Measurements from ENCODE around the gene FXN.

GRCh38 chr9:69081261-69081660 is 45.7 kb downstream of the FXN start:
- no peak for TF ChIP-seq CTCF (IDR thresholded peaks at IDR 0.05; ENCODE audit: poor library complexity)
- no peak for TF ChIP-seq EZH2 (IDR thresholded peaks at IDR 0.05; ENCODE audit: borderline replicate concordance)

Data from hepatocyte (in vitro differentiated cells).